PC-9 (cell line): ENCODE results near the gene PAOX. TPM values are rescaled to one million over a fixed set of nuclear protein-coding genes. Genes with fewer than 3 reads are reported as not detected.

Experiments
- BruUV-seq: library from RNA; stranded (reverse); fragments of 400-500 nt; replicated peaks from 2 replicates; lab custom pipeline; 2021; lab: Mats Ljungman, UMichigan
- CTCF ChIA-PET: fragments of 300-600 bp; sonication (Branson Sonifier 250); formaldehyde crosslinking; loops from one replicate; lab custom pipeline; 2022; ENCODE audit warnings: antibody characterized with exemption; lab: Charles Lee
- POLR2A ChIA-PET: fragments of 300-600 bp; sonication (Branson Sonifier 250); formaldehyde crosslinking; loops from one replicate; lab custom pipeline; 2022; ENCODE audit warnings: antibody characterized with exemption; ENCODE audit not compliant: unreplicated experiment; lab: Charles Lee
- DNase-seq, 2 experiments: peaks; one replicate each; pipeline versions ENCODE4 v3.0.0 to v3.0.0-alpha.2; 2015 to 2022; ENCODE audit warnings: mixed read lengths in 1 of 2
- H2AFZ ChIP-seq: fragments of 200-600 bp; sonication (generic); 2 replicates; pipeline ENCODE4 v1.8.1; 2017; ENCODE audit warnings: antibody characterized with exemption
- H3F3A ChIP-seq: fragments of 200-600 bp; sonication (generic); 2 replicates; pipeline ENCODE4 v1.8.1; 2017; ENCODE audit warnings: antibody characterized with exemption, mild to moderate bottlenecking, low read depth; ENCODE audit not compliant: insufficient read depth
- H3K27ac ChIP-seq: fragments of 200-600 bp; sonication (generic); 2 replicates; pipeline ENCODE4 v1.6.1; 2016; ENCODE audit warnings: mixed run types
- H3K27me3 ChIP-seq: fragments of 200-600 bp; sonication (generic); 2 replicates; pipeline ENCODE4 v1.6.1; 2016; ENCODE audit warnings: low read depth, mixed run types; ENCODE audit not compliant: insufficient read depth
- H3K36me3 ChIP-seq: fragments of 200-600 bp; sonication (generic); 2 replicates; pipeline ENCODE4 v1.6.1; 2016; ENCODE audit warnings: low read depth, mixed run types
- H3K4me1 ChIP-seq: fragments of 200-600 bp; sonication (generic); replicated peaks from 2 replicates; pipeline ENCODE4 v1.6.1; 2016; ENCODE audit warnings: mixed run types; ENCODE audit not compliant: insufficient read depth
- H3K4me2 ChIP-seq: fragments of 200-600 bp; sonication (generic); 2 replicates; pipeline ENCODE4 v1.6.1; 2017; ENCODE audit warnings: mixed run types
- H3K4me3 ChIP-seq: fragments of 200-600 bp; sonication (generic); 2 replicates; pipeline ENCODE4 v1.6.1; 2016; ENCODE audit warnings: mixed run types
- H3K79me2 ChIP-seq: fragments of 200-600 bp; sonication (generic); 2 replicates; pipeline ENCODE4 v1.6.1; 2017; ENCODE audit warnings: low read depth, mixed run types
- H3K9me2 ChIP-seq: fragments of 200-600 bp; sonication (generic); 2 replicates; pipeline ENCODE4 v1.8.1; 2017; ENCODE audit warnings: mild to moderate bottlenecking; ENCODE audit not compliant: insufficient read depth
- H3K9me3 ChIP-seq: fragments of 200-600 bp; sonication (generic); 2 replicates; pipeline ENCODE4 v1.8.1; 2016; ENCODE audit warnings: low read depth; ENCODE audit not compliant: insufficient read depth
- H4K20me1 ChIP-seq: fragments of 200-600 bp; sonication (generic); 2 replicates; pipeline ENCODE4 v1.8.1; 2017; ENCODE audit not compliant: insufficient read depth
- EZH2 ChIP-seq: fragments of 200-600 bp; sonication (generic); IDR thresholded peaks from 2 replicates; pipeline ENCODE4 v1.8.0; 2017; ENCODE audit warnings: antibody characterized with exemption, low read depth
- intact Hi-C: fragments of 100-400 bp; cut with micrococcal nuclease; formaldehyde crosslinking; loops from one replicate; pipeline ENCODE4 v1.10.0; 2022; ENCODE audit not compliant: unreplicated experiment
- total RNA-seq: library from RNA; stranded (reverse); gene quantifications from 2 replicates; pipeline ENCODE4 v1.2.3, GENCODE V29; 2021
- TF ChIP-seq, protein P1 (sequence below): fragments of 200-600 bp; sonication (generic); conservative IDR thresholded peaks from 2 replicates; pipeline ENCODE4 v1.6.1; 2017; ENCODE audit warnings: mixed run types, antibody characterized with exemption, mild to moderate bottlenecking, moderate library complexity

The PAOX gene
- total RNA-seq, 1 experiment from 2014 or later: 5.7 TPM

DNA sequence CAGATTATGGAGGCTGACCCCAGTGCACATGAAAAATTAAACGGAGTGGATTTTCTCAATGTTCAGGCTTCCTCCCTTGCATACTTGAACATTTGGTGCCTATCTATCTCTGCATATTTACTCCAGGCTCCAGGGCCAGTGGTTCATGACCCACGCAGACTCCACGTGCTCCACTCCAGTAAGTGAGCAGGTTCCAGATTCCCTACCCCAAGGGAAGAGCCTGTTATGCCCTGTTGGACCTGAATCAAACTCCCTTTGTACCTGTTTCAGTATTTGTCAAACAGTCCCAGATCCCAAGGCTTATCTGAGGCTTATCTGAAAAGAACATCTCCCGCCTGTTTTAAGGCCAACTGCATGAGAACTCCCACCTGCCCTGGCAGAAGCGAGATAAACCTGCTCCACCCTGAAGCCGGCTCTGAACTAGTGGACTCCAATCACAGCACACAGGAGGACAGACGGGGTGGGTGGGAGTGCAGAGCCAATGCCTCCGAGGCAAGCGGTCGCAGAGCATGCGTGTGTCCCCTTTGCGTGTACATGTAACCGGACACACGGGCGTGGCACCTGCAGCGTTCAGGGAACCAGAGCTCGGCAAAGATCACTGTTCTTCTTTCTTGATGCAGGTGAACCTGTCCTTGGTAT, 19.0 kb upstream of the PAOX start:
- Histone ChIP-seq H2AFZ (no peak overlapping the region), H3K4me2 (no peak overlapping the region), H3K4me3 (no peak overlapping the region), H3K4me1 (no peaks in the 10 kb centered on the region), H3K36me3 (no peaks in the 10 kb centered on the region), H3K9me3 (no peaks in the 10 kb centered on the region), H3K79me2 (no peaks in the 10 kb centered on the region), H3F3A (no peaks in the 10 kb centered on the region), H3K9me2 (no peaks in the 10 kb centered on the region), H3K27ac (no peak overlapping the region), H4K20me1 (no peaks in the 10 kb centered on the region), H3K27me3 (no peaks in the 10 kb centered on the region)
- TF ChIP-seq, protein P1, sequence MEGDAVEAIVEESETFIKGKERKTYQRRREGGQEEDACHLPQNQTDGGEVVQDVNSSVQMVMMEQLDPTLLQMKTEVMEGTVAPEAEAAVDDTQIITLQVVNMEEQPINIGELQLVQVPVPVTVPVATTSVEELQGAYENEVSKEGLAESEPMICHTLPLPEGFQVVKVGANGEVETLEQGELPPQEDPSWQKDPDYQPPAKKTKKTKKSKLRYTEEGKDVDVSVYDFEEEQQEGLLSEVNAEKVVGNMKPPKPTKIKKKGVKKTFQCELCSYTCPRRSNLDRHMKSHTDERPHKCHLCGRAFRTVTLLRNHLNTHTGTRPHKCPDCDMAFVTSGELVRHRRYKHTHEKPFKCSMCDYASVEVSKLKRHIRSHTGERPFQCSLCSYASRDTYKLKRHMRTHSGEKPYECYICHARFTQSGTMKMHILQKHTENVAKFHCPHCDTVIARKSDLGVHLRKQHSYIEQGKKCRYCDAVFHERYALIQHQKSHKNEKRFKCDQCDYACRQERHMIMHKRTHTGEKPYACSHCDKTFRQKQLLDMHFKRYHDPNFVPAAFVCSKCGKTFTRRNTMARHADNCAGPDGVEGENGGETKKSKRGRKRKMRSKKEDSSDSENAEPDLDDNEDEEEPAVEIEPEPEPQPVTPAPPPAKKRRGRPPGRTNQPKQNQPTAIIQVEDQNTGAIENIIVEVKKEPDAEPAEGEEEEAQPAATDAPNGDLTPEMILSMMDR: no peak
- TF ChIP-seq EZH2: no peak
- CTCF ChIA-PET: no interaction called here
- DNase-seq: no peak
- intact Hi-C loops: no loop called here
- POLR2A ChIA-PET: no interaction called here
- BruUV-seq: no TSS peak

DNA sequence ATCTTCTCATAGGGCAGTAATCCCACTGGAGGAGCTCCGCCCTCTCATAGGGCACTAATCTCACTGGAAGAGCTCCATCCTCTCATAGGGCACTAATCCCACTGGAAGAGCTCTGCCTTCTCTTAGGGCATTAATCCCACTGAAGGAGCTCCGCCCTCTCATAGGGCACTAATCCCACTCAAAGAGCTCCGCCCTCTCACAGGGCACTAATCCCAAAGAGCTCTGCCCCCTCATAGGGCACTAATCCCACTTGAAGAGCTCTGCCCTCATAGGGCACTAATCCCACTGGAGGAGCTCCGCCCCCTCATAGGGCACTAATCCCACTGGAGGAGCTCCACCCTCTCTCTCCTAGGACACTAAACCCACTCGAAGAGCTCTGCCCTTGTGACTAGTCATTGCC, 17.8 kb upstream of the PAOX start:
- ChIA-PET POLR2A (no interaction called here), CTCF (interaction anchor here (0.7 kb wide), 1 partner anchor 34 kb away, joined by 8 read pairs; no protein-coding TSS in a partner anchor)

DNA sequence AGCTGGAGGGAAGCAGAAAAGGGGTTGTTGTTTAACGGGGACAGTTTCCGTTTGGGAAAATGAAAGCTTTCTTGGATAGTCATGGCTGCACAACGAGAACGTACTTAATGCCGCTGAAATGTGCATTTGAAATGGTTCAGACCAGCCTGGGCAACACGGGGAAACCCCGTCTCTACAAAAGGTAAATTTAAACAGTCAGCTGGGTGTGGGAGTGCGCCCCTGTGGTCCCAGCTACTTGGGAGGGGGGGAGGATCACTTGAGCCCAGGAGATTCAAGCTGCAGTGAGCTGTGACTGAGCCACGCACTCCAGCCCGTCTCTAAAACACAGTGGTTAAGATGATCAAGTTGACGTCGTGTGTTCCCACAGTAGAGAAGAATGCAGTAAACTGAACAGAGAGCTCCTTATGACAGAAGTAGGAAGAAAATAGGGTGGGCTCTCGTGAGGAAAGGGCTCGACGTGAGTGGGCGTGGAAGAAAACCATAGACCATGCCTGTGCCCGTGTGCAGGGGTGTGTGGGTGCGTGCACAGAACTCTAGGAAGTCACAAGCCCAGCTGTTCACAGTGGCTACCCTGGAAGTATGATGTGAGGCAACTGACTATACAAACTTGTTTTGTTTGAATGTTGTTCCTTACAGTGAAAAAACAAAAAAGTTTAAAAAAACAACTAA, 17.2 kb upstream of the PAOX start:
- no peaks in the 10 kb centered on the region for H3F3A ChIP-seq
- no peaks in the 10 kb centered on the region for H3K9me3 ChIP-seq
- DNase-seq: no peak
- no peak overlapping the region for H3K4me3 ChIP-seq
- TF ChIP-seq, protein P1: no peak
- TF ChIP-seq EZH2: no peak
- H3K27ac ChIP-seq: no peak overlapping the region
- no peak overlapping the region for H2AFZ ChIP-seq
- no peaks in the 10 kb centered on the region for H4K20me1 ChIP-seq
- no peaks in the 10 kb centered on the region for H3K79me2 ChIP-seq
- no peak overlapping the region for H3K4me2 ChIP-seq
- H3K27me3 ChIP-seq: no peaks in the 10 kb centered on the region
- ChIA-PET CTCF (no interaction called here), POLR2A (no interaction called here)
- no TSS peak for BruUV-seq
- no peaks in the 10 kb centered on the region for H3K4me1 ChIP-seq
- intact Hi-C loops: no loop called here
- no peaks in the 10 kb centered on the region for H3K9me2 ChIP-seq
- no peaks in the 10 kb centered on the region for H3K36me3 ChIP-seq

More for the DNA sequence above, 17.8 kb upstream of the PAOX start:
- Histone ChIP-seq H2AFZ (no peak overlapping the region), H4K20me1 (no peaks in the 10 kb centered on the region), H3K79me2 (no peaks in the 10 kb centered on the region), H3K4me3 (no peak overlapping the region), H3K27ac (no peak overlapping the region), H3K36me3 (no peaks in the 10 kb centered on the region), H3K9me2 (no peaks in the 10 kb centered on the region), H3K9me3 (no peaks in the 10 kb centered on the region), H3F3A (no peaks in the 10 kb centered on the region), H3K27me3 (no peaks in the 10 kb centered on the region), H3K4me1 (no peaks in the 10 kb centered on the region), H3K4me2 (no peak overlapping the region)
- intact Hi-C loops: no loop called here
- no peak for DNase-seq
- TF ChIP-seq EZH2: no peak
- TF ChIP-seq, protein P1: no peak
- no TSS peak for BruUV-seq
